Measurements from ENCODE around the gene BAZ1B. TPM values are rescaled to one million over a fixed set of nuclear protein-coding genes. Genes with fewer than 3 reads are reported as not detected.
A peak's percentile ranks its signal among the peaks of the same experiment; 100 is the strongest.
"Not testable (repeated sequence)": the region's sequence is repeated elsewhere in the genome, so short reads cannot be mapped to it uniquely, and the experiment has no call there.

The BAZ1B gene
- total RNA-seq, 4 donors from 2014 or later, result 27.9 to 36.7 (median 29.6) TPM

- no peak for DNase-seq (ENCODE audit: low spot score in 2 of 2)
- Histone ChIP-seq H3K4me3 (no peak overlapping the region), H3K27me3 (no peaks in the 10 kb centered on the region), H3K9me3 (no peaks in the 10 kb centered on the region), H3K4me1 (no peaks in the 10 kb centered on the region), H3K36me3 (peaks cover 33% of the 10 kb centered on the region), H3K27ac (no peak overlapping the region)
- WGBS, result 88% methylated on average over 4 of the region's 4 CpGs
- TF ChIP-seq EP300 (IDR thresholded peaks at IDR 0.05), result no peak
- TF ChIP-seq POLR2A (IDR thresholded peaks at IDR 0.05), result no peak
- no peak for TF ChIP-seq CTCF (IDR thresholded peaks at IDR 0.05)
- TF ChIP-seq POLR2AphosphoS5 (IDR thresholded peaks at IDR 0.05), result no peak
These were observed 45.0 kb upstream of the BAZ1B start for GRCh38 chr7:73567140-73567539.

- not testable (repeated sequence) for H3K27me3 ChIP-seq; H3K4me1 ChIP-seq; H3K4me3 ChIP-seq; DNase-seq (ENCODE audit: low spot score in 2 of 2); H3K9me3 ChIP-seq; H3K27ac ChIP-seq
- H3K36me3 ChIP-seq, result peaks cover 26% of the 10 kb centered on the region
These were observed 44.3 kb upstream of the BAZ1B start for GRCh38 chr7:73566431-73566830.

GRCh38 chr7:73565675-73566340 lies 43.7 kb upstream of the BAZ1B start:
- Histone ChIP-seq H3K4me1 (no peaks in the 10 kb centered on the region), H3K27ac (no peak overlapping the region), H3K4me3 (peak overlapping the region; percentile 14), H3K9me3 (no peaks in the 10 kb centered on the region), H3K27me3 (no peaks in the 10 kb centered on the region), H3K36me3 (peaks cover 20% of the 10 kb centered on the region)
- DNase-seq (ENCODE audit: low spot score in 2 of 2), result no peak
- 65% methylated on average over 7 of the region's 7 CpGs for WGBS
- no peak for TF ChIP-seq POLR2A (IDR thresholded peaks at IDR 0.05)
- TF ChIP-seq CTCF (IDR thresholded peaks at IDR 0.05), result no peak
- no peak for TF ChIP-seq POLR2AphosphoS5 (IDR thresholded peaks at IDR 0.05)
- no peak for TF ChIP-seq EP300 (IDR thresholded peaks at IDR 0.05)

GRCh38 chr7:73560109-73560835 lies 38.2 kb upstream of the BAZ1B start:
- Histone ChIP-seq H3K4me1 (peaks cover 19% of the 10 kb centered on the region), H3K36me3 (no peaks in the 10 kb centered on the region), H3K9me3 (no peaks in the 10 kb centered on the region), H3K4me3 (no peak overlapping the region), H3K27ac (no peak overlapping the region), H3K27me3 (no peaks in the 10 kb centered on the region)
- TF ChIP-seq EP300 (IDR thresholded peaks at IDR 0.05) (no peak), CTCF (IDR thresholded peaks at IDR 0.05) (no peak), POLR2A (IDR thresholded peaks at IDR 0.05) (no peak), POLR2AphosphoS5 (IDR thresholded peaks at IDR 0.05) (no peak)
- DNase-seq (ENCODE audit: low spot score in 2 of 2), result no peak
- WGBS, result 55% methylated on average over 11 of the region's 11 CpGs

GRCh38 chr7:73557397-73558257 lies 35.5 kb upstream of the BAZ1B start, which contains the start of gene BCL7B:
TSS of gene BCL7B (minus strand) at chr7:73557690. CDS start at chr7:73557578, 112 bp downstream.
- WGBS, result 14% methylated on average over 18 of the region's 83 CpGs
- Histone ChIP-seq H3K4me1 (peaks cover 25% of the 10 kb centered on the region), H3K27me3 (no peaks in the 10 kb centered on the region)

More at GRCh38 chr7:73557397-73558257, 35.5 kb upstream of the BAZ1B start, which contains the start of gene BCL7B:
- TF ChIP-seq POLR2A (IDR thresholded peaks at IDR 0.05) (peak; percentile 46 to 79), EP300 (IDR thresholded peaks at IDR 0.05) (no peak), CTCF (IDR thresholded peaks at IDR 0.05) (no peak), POLR2AphosphoS5 (IDR thresholded peaks at IDR 0.05) (peak in 1 of 3 donors; percentile 67)
- Histone ChIP-seq H3K4me3 (peak within 1 kb of the TSS; percentile 86), H3K36me3 (peaks cover 13% of the 10 kb centered on the region), H3K9me3 (no peaks in the 10 kb centered on the region), H3K27ac (peak within 1 kb of the TSS; percentile 100)
- DNase-seq (ENCODE audit: low spot score in 2 of 2), result peak; percentile 85
